HepG2 (cell line): Measurements from ENCODE around the gene TTC19. TPM values are rescaled to one million over a fixed set of nuclear protein-coding genes. Genes with fewer than 3 reads are reported as not detected.

ENCODE experiments used
- ATAC-seq: fragments of 200-7000 bp; cut with Tn5 transposase; 3 replicates; pipeline ENCODE4 v1.9.1; 2020; ENCODE audit warnings: mild to moderate bottlenecking, moderate library complexity
- BruUV-seq: library from RNA; stranded (reverse); fragments of 400-500 nt; replicated peaks from 2 replicates; lab custom pipeline; 2021; lab: Mats Ljungman, UMichigan
- CTCF ChIA-PET: fragments of 300-600 bp; formaldehyde crosslinking; extraction: SDS; loops from one replicate; lab custom pipeline; 2021; ENCODE audit warnings: low total read pairs, inconsistent platforms, low intra/inter-chr PET ratio; lab: Yijun Ruan, JAX
- POLR2A ChIA-PET: fragments of 350-600 bp; sonication (Branson Sonifier 250); formaldehyde crosslinking; loops from one replicate; lab custom pipeline; 2020; ENCODE audit warnings: antibody characterized with exemption, inconsistent platforms; lab: Yijun Ruan, JAX
- DNase-seq: peaks from one replicate; pipeline ENCODE4 v3.0.0-alpha.2; 2015; ENCODE audit warnings: low spot score
- FAIRE-seq: peaks from 3 replicates; lab custom pipeline; 2011; peaks lifted over from hg19 to GRCh38; lab: Jason Lieb, UNC
- H2AFZ ChIP-seq: one replicate; pipeline ENCODE4 v1.6.1; 2011; ENCODE audit warnings: low read length, inconsistent platforms
- H3K27ac ChIP-seq: fragments of 300-600 bp; 3 replicates; pipeline ENCODE4 v1.8.0; 2011; ENCODE audit warnings: mixed run types, mild to moderate bottlenecking, mixed read lengths, low read length, inconsistent platforms; ENCODE audit not compliant: insufficient read depth; ENCODE audit errors: extremely low read length
- H3K27me3 ChIP-seq, 2 experiments: fragments of 200-600 bp in 1 of 2; 2 replicates in 1 of 2; 3 replicates in 1 of 2; pipeline versions ENCODE4 v1.6.0 to v1.8.0; 2011; ENCODE audit warnings: low read length in 2 of 2, mild to moderate bottlenecking in 2 of 2, moderate library complexity in 2 of 2, inconsistent platforms in 1 of 2; ENCODE audit not compliant: insufficient read depth in 2 of 2, control insufficient read depth in 1 of 2
- H3K36me3 ChIP-seq, 2 experiments: fragments of 200-600 bp in 1 of 2; replicated peaks in 1 of 2; 2 replicates in 1 of 2; 3 replicates in 1 of 2; pipeline versions ENCODE4 v1.5.1 to v1.8.0; 2011; ENCODE audit warnings: low read length in 2 of 2, inconsistent platforms in 1 of 2; ENCODE audit not compliant: insufficient read depth in 2 of 2, control insufficient read depth in 1 of 2
- H3K4me1 ChIP-seq: 2 replicates; pipeline ENCODE4 v1.5.1; 2012; ENCODE audit warnings: low read length, inconsistent platforms; ENCODE audit not compliant: insufficient read depth
- H3K4me2 ChIP-seq: 2 replicates; pipeline ENCODE4 v1.6.0; 2011; ENCODE audit warnings: low read depth, low read length, inconsistent platforms
- H3K4me3 ChIP-seq, 3 experiments: fragments of 200-600 bp in 1 of 3; sonication (generic), shearing (Covaris generic) in 1 of 3; replicated peaks in 1 of 3; 2 replicates each; pipeline ENCODE4 v1.5.1; 2011 to 2016; ENCODE audit warnings: low read length in 3 of 3, inconsistent platforms in 2 of 3, low read depth in 2 of 3, mild to moderate bottlenecking in 2 of 3, control low read depth in 1 of 3, mixed read lengths in 1 of 3; ENCODE audit not compliant: insufficient read depth in 1 of 3
- H3K79me2 ChIP-seq: one replicate; pipeline ENCODE4 v1.6.1; 2011; ENCODE audit warnings: low read length, inconsistent platforms; ENCODE audit not compliant: insufficient read depth
- H3K9ac ChIP-seq: 2 replicates; pipeline ENCODE4 v1.6.0; 2011; ENCODE audit warnings: mild to moderate bottlenecking, low read depth, low read length, inconsistent platforms; ENCODE audit not compliant: insufficient read depth
- H3K9me3 ChIP-seq: 2 replicates; pipeline ENCODE4 v1.5.1; 2012; ENCODE audit warnings: mild to moderate bottlenecking, low read length
- H4K20me1 ChIP-seq: 2 replicates; pipeline ENCODE4 v1.6.0; 2011; ENCODE audit warnings: inconsistent platforms, mild to moderate bottlenecking, low read length, moderate library complexity; ENCODE audit not compliant: insufficient read depth
- ARNTL ChIP-seq: sonication (generic); formaldehyde crosslinking; IDR thresholded peaks from 2 replicates; pipeline ENCODE4 v1.4.0; 2020; ENCODE audit warnings: mild to moderate bottlenecking, missing genetic modification reagents
- BCL6 ChIP-seq: IDR thresholded peaks from 2 replicates; pipeline ENCODE4 v1.6.1; 2016; ENCODE audit warnings: missing genetic modification reagents, missing compliant biosample characterization
- NRL ChIP-seq: sonication (generic); formaldehyde crosslinking; IDR thresholded peaks from 2 replicates; pipeline ENCODE4 v1.5.0; 2020; ENCODE audit warnings: missing genetic modification reagents, mild to moderate bottlenecking, moderate library complexity, borderline replicate concordance
- PHF5A ChIP-seq: IDR thresholded peaks from one replicate; pipeline ENCODE4 v1.6.1; 2018; ENCODE audit warnings: low read depth, missing genetic modification reagents; ENCODE audit not compliant: unreplicated experiment
- RBM39 ChIP-seq: fragments of 200-400 bp; formaldehyde crosslinking; IDR thresholded peaks from one replicate; pipeline ENCODE4 v1.6.1; 2018; ENCODE audit warnings: antibody characterized with exemption, mild to moderate bottlenecking, low read depth, low read length; ENCODE audit not compliant: poor library complexity, severe bottlenecking
- SALL1 ChIP-seq: sonication (generic); formaldehyde crosslinking; IDR thresholded peaks from 2 replicates; pipeline ENCODE4 v1.8.0; 2022; ENCODE audit warnings: mild to moderate bottlenecking, missing genetic modification reagents
- SNAPC2 ChIP-seq: sonication (generic); formaldehyde crosslinking; IDR thresholded peaks from 2 replicates; pipeline ENCODE4 v1.8.1; 2022; ENCODE audit warnings: mild to moderate bottlenecking, missing genetic modification reagents
- SP140L ChIP-seq: sonication (generic); formaldehyde crosslinking; IDR thresholded peaks from 2 replicates; pipeline ENCODE4 v1.4.0; 2020; ENCODE audit warnings: missing genetic modification reagents, borderline replicate concordance
- YEATS2 ChIP-seq: sonication (generic); formaldehyde crosslinking; IDR thresholded peaks from 2 replicates; pipeline ENCODE4 v1.4.0; 2020; ENCODE audit warnings: missing genetic modification reagents, borderline replicate concordance
- ZNF20 ChIP-seq: sonication (generic); formaldehyde crosslinking; IDR thresholded peaks from 2 replicates; pipeline ENCODE4 v1.4.0; 2020; ENCODE audit warnings: mild to moderate bottlenecking, moderate library complexity, missing genetic modification reagents
- ZNF441 ChIP-seq: sonication (generic); formaldehyde crosslinking; IDR thresholded peaks from 2 replicates; pipeline ENCODE4 v1.7.0; 2021; ENCODE audit warnings: missing genetic modification reagents, borderline replicate concordance
- ZNF552 ChIP-seq: sonication (generic); formaldehyde crosslinking; IDR thresholded peaks from 2 replicates; pipeline ENCODE4 v1.9.0; 2022; ENCODE audit warnings: missing genetic modification reagents, mild to moderate bottlenecking, borderline replicate concordance
- ZNF614 ChIP-seq: IDR thresholded peaks from 2 replicates; pipeline ENCODE4 v1.6.1; 2018; ENCODE audit warnings: missing biosample characterization, missing genetic modification reagents, inconsistent platforms, borderline replicate concordance
- ZNF709 ChIP-seq: sonication (generic); formaldehyde crosslinking; IDR thresholded peaks from 2 replicates; pipeline ENCODE4 v1.5.0; 2020; ENCODE audit warnings: mild to moderate bottlenecking, missing genetic modification reagents
- ZNF737 ChIP-seq: sonication (generic); formaldehyde crosslinking; IDR thresholded peaks from 2 replicates; pipeline ENCODE4 v1.5.0; 2020; ENCODE audit warnings: missing genetic modification reagents, mild to moderate bottlenecking, borderline replicate concordance
- ZSCAN20 ChIP-seq: sonication (generic); formaldehyde crosslinking; IDR thresholded peaks from 2 replicates; pipeline ENCODE4 v1.4.0; 2020; ENCODE audit warnings: missing genetic modification reagents, mild to moderate bottlenecking, borderline replicate concordance
- WGBS: methylation state at CpG from one replicate; pipeline ENCODE4 v1.1.6; 2017; ENCODE audit warnings: low lambda C conversion rate; 5-methylcytosine and 5-hydroxymethylcytosine counted together
- in situ Hi-C: cut with HindIII; loops from 2 replicates; pipeline ENCODE4 v1.10.0; 2017; ENCODE audit warnings: low pct_unique_long_range_greater_than_20kb; ENCODE audit not compliant: extremely low pct_ligation_motif_present
- intact Hi-C: fragments of 100-400 bp; cut with micrococcal nuclease; formaldehyde crosslinking; loops from one replicate; pipeline ENCODE4 v1.10.0; 2022; ENCODE audit not compliant: unreplicated experiment
- polyA plus RNA-seq, 8 experiments: library from polyadenylated mRNA; depleted of rRNA in 3 of 8; stranded (reverse) in 7 of 8; unstranded in 1 of 8; fragments of >200 nt; fragmentation: Illumina TruSeq in 4 of 8; extraction: Trizol in 4 of 8; gene quantifications; 2 replicates each; pipeline versions ENCODE4 v1.2.1 to v1.2.3, GENCODE V29; 2011 to 2016; ENCODE audit warnings: low read depth in 4 of 8, missing spikeins in 1 of 8, mixed read lengths in 1 of 8; ENCODE audit not compliant: insufficient read depth in 1 of 8
- total RNA-seq, 5 experiments: library from RNA; depleted of rRNA; stranded (reverse); fragments of >200 nt; fragmentation: Illumina TruSeq; extraction: Trizol; gene quantifications; 2 replicates each; pipeline ENCODE4 v1.2.3, GENCODE V29; 2016; ENCODE audit warnings: low read depth in 1 of 5
- TF ChIP-seq, protein P1 (sequence below): sonication (generic); formaldehyde crosslinking; IDR thresholded peaks from 2 replicates; pipeline ENCODE4 v1.5.1; 2020; ENCODE audit warnings: missing genetic modification reagents, mild to moderate bottlenecking, borderline replicate concordance
- TF ChIP-seq, protein P2 (sequence below): sonication (generic); formaldehyde crosslinking; IDR thresholded peaks from 2 replicates; pipeline ENCODE4 v1.4.0; 2020; ENCODE audit warnings: missing genetic modification reagents
- TF ChIP-seq, protein P3 (sequence below): sonication (generic); formaldehyde crosslinking; IDR thresholded peaks from 2 replicates; pipeline ENCODE4 v1.4.0; 2020; ENCODE audit warnings: missing genetic modification reagents, borderline replicate concordance

The TTC19 gene
- total and polyA plus RNA-seq, 2 of the 13 experiments (the other 11 are each of a cell fraction or from before 2014, with no cell fraction given): 4.4 to 24.3 TPM

DNA sequence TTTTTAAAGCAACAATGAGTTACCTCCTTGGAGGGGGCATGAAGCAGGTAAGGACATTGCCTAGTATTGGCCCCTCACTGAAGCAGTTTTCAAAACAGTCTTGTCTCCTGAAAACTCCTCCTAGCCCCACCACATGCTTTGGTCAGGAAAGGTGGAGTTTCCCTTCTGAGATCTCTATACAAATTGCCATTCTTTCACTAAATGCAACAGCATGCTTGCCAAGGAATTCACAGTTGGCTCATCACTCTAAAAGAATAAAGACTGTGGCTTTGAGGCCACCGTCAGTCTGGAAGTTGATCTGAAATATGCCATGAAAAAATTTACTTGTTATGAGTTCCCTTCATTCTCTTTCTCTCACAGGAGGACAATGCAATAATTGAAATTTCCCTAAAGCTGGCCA lies 4.2 kb downstream of the TTC19 start (continued):
- no peak for TF ChIP-seq SP140L

DNA sequence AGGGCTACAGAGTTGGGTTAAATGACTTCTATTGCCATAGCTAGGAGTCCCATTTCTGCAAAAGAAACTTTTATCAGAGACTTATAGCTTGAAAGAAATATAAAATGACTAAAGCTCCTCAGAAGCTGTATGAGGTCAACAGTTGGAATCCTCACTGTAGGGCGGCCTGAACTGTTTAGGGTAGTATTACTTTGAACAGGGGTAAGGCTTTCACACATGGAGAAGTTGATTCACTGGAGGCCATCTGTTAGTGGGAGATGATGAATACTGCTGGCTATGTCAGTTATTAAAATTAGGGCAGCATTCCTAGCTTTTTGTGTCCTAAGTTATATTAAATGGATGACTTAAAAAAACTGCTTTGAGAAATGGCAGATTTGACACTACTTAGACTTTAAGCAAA lies 6.0 kb downstream of the TTC19 start:
- intact Hi-C loops (no loop called here), in situ Hi-C loops (no loop called here)
- CTCF ChIA-PET: no interaction called here
- Histone ChIP-seq H3K79me2 (peaks cover 14% of the 10 kb centered on the region), H3K36me3 (peaks cover 23 to 71% of the 10 kb centered on the region in 2 experiments), H4K20me1 (no peaks in the 10 kb centered on the region), H3K4me3 (no peak overlapping the region), H3K27me3 (no peaks in the 10 kb centered on the region), H2AFZ (no peak overlapping the region), H3K4me1 (peaks cover 18% of the 10 kb centered on the region), H3K4me2 (no peak overlapping the region), H3K27ac (no peak overlapping the region), H3K9me3 (no peaks in the 10 kb centered on the region), H3K9ac (no peak overlapping the region)
- ATAC-seq (no peak), FAIRE-seq (no peak), DNase-seq (no peak)
- no TSS peak for BruUV-seq
- POLR2A ChIA-PET: no interaction called here
- TF ChIP-seq SALL1 (CRISPR knock-in tag): no peak
- TF ChIP-seq ARNTL: no peak
- TF ChIP-seq, protein P1, sequence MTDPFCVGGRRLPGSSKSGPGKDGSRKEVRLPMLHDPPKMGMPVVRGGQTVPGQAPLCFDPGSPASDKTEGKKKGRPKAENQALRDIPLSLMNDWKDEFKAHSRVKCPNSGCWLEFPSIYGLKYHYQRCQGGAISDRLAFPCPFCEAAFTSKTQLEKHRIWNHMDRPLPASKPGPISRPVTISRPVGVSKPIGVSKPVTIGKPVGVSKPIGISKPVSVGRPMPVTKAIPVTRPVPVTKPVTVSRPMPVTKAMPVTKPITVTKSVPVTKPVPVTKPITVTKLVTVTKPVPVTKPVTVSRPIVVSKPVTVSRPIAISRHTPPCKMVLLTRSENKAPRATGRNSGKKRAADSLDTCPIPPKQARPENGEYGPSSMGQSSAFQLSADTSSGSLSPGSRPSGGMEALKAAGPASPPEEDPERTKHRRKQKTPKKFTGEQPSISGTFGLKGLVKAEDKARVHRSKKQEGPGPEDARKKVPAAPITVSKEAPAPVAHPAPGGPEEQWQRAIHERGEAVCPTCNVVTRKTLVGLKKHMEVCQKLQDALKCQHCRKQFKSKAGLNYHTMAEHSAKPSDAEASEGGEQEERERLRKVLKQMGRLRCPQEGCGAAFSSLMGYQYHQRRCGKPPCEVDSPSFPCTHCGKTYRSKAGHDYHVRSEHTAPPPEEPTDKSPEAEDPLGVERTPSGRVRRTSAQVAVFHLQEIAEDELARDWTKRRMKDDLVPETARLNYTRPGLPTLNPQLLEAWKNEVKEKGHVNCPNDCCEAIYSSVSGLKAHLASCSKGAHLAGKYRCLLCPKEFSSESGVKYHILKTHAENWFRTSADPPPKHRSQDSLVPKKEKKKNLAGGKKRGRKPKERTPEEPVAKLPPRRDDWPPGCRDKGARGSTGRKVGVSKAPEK (CRISPR knock-in tag): no peak
- TF ChIP-seq NRL (CRISPR knock-in tag): no peak
- no peak for TF ChIP-seq PHF5A (CRISPR knock-in tag)
- no peak for TF ChIP-seq ZNF737
- TF ChIP-seq ZNF709: no peak
- TF ChIP-seq ZNF552 (CRISPR knock-in tag): no peak
- TF ChIP-seq, protein P2, sequence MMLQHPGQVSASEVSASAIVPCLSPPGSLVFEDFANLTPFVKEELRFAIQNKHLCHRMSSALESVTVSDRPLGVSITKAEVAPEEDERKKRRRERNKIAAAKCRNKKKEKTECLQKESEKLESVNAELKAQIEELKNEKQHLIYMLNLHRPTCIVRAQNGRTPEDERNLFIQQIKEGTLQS (CRISPR knock-in tag): no peak
- no peak for TF ChIP-seq ZNF614 (CRISPR knock-in tag)
- TF ChIP-seq ZSCAN20 (CRISPR knock-in tag): no peak
- TF ChIP-seq ZNF20 (CRISPR knock-in tag): no peak
- no peak for TF ChIP-seq SNAPC2
- TF ChIP-seq BCL6 (CRISPR knock-in tag): no peak
- no peak for TF ChIP-seq ZNF441 (CRISPR knock-in tag)
- TF ChIP-seq, protein P3, sequence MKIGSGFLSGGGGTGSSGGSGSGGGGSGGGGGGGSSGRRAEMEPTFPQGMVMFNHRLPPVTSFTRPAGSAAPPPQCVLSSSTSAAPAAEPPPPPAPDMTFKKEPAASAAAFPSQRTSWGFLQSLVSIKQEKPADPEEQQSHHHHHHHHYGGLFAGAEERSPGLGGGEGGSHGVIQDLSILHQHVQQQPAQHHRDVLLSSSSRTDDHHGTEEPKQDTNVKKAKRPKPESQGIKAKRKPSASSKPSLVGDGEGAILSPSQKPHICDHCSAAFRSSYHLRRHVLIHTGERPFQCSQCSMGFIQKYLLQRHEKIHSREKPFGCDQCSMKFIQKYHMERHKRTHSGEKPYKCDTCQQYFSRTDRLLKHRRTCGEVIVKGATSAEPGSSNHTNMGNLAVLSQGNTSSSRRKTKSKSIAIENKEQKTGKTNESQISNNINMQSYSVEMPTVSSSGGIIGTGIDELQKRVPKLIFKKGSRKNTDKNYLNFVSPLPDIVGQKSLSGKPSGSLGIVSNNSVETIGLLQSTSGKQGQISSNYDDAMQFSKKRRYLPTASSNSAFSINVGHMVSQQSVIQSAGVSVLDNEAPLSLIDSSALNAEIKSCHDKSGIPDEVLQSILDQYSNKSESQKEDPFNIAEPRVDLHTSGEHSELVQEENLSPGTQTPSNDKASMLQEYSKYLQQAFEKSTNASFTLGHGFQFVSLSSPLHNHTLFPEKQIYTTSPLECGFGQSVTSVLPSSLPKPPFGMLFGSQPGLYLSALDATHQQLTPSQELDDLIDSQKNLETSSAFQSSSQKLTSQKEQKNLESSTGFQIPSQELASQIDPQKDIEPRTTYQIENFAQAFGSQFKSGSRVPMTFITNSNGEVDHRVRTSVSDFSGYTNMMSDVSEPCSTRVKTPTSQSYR (CRISPR knock-in tag): no peak
- no peak for TF ChIP-seq RBM39
- TF ChIP-seq YEATS2 (CRISPR knock-in tag): no peak
- 100% methylated on average over 1 of the region's 1 CpG for WGBS
